ENCODE results near the gene CD79B.

DNA sequence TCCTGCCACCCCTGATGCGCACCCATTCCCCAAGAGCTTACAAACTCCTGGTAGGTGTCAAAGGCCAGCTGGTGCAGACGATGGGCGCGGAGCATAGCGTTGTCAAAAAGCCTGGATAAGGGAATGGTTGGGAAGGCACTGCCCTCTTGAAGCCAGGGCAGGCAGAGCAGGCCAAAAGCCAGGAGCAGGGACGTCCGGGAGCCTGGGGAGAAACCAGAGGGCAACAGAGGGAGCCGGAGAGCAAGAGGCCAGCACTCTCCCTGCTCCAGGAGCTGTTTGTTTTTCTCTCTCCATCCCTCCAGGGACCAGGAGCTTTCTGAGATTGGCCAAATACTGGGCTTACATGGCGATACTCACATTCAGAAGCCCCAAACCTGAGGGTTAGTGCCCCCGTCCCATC is 13.8 kb downstream of the CD79B start:
- TF ChIP-seq, protein P1, sequence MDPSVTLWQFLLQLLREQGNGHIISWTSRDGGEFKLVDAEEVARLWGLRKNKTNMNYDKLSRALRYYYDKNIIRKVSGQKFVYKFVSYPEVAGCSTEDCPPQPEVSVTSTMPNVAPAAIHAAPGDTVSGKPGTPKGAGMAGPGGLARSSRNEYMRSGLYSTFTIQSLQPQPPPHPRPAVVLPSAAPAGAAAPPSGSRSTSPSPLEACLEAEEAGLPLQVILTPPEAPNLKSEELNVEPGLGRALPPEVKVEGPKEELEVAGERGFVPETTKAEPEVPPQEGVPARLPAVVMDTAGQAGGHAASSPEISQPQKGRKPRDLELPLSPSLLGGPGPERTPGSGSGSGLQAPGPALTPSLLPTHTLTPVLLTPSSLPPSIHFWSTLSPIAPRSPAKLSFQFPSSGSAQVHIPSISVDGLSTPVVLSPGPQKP (CRISPR knock-in tag; IDR thresholded peaks at IDR 0.05) = no peak
- no peak for TF ChIP-seq ARNT (IDR thresholded peaks at IDR 0.05)
- no peak for TF ChIP-seq SAFB2 (IDR thresholded peaks at IDR 0.05; ENCODE audit: borderline replicate concordance, low read depth, low read length, severe bottlenecking)
- TF ChIP-seq EZH2 (IDR thresholded peaks at IDR 0.05; ENCODE audit: borderline replicate concordance, low read depth, low read length) = no peak
- TF ChIP-seq HDAC2 (IDR thresholded peaks at IDR 0.05) = no peak
- TF ChIP-seq MAFG (tag; conservative IDR thresholded peaks at IDR 0.05) = no peak
- TF ChIP-seq HDAC6 (IDR thresholded peaks at IDR 0.05; ENCODE audit: low read depth, low read length) = no peak
- TF ChIP-seq, protein P2, sequence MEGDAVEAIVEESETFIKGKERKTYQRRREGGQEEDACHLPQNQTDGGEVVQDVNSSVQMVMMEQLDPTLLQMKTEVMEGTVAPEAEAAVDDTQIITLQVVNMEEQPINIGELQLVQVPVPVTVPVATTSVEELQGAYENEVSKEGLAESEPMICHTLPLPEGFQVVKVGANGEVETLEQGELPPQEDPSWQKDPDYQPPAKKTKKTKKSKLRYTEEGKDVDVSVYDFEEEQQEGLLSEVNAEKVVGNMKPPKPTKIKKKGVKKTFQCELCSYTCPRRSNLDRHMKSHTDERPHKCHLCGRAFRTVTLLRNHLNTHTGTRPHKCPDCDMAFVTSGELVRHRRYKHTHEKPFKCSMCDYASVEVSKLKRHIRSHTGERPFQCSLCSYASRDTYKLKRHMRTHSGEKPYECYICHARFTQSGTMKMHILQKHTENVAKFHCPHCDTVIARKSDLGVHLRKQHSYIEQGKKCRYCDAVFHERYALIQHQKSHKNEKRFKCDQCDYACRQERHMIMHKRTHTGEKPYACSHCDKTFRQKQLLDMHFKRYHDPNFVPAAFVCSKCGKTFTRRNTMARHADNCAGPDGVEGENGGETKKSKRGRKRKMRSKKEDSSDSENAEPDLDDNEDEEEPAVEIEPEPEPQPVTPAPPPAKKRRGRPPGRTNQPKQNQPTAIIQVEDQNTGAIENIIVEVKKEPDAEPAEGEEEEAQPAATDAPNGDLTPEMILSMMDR (IDR thresholded peaks at IDR 0.05 in 2 of 3, conservative IDR thresholded peaks at IDR 0.05 in 1 of 3; ENCODE audit: insufficient read depth in 2 of 3, low read depth in 1 of 3, low read length in 3 of 3) = peak in 2 of 3 experiments; percentile 4 to 12; a peak in 1 of 6 replicates
- no peak for TF ChIP-seq NRF1 (conservative IDR thresholded peaks at IDR 0.05 in 1 of 2, IDR thresholded peaks at IDR 0.05 in 1 of 2)
